ENCODE measurements around the gene IL34. TPM values are rescaled to one million over a fixed set of nuclear protein-coding genes. Genes with fewer than 3 reads are reported as not detected.

Gene IL34
- total and polyA plus RNA-seq, 3 experiments from 2014 or later: not detected

DNA sequence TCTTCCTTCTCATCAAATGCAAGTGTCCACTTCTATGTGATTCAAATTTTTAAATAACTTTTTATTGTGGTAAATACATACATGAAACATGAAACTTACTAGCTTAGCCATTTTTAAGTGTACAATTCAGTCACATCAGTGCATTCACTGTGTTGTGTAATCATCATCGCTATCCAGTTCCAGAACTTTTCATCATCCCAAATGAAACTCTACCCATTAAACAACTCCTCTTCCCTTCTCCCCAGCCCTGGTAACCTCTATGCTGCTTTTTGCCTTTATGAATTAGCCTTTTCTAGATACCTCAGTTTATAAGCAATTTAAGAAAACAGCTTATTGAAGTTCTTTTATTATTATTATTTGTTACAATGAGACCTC, 41.1 kb upstream of the IL34 start:
- no peaks in the 10 kb centered on the region for H3K9me3 Mint-ChIP-seq
- H3K27ac ChIP-seq (ENCODE audit: low read depth, low read length): no peak overlapping the region
- no peaks in the 10 kb centered on the region for H3K36me3 Mint-ChIP-seq
- no peaks in the 10 kb centered on the region for H3K27me3 ChIP-seq (ENCODE audit: insufficient read depth, low read length, poor library complexity, severe bottlenecking)
- DNase-seq: no peak
- no peak overlapping the region for H3K4me3 Mint-ChIP-seq
- H3K4me3 ChIP-seq (ENCODE audit: low read length): no peak overlapping the region
- H3K27me3 Mint-ChIP-seq: peaks cover 0 to under 1% of the 10 kb centered on the region in 2 donors
- no peaks in the 10 kb centered on the region for H3K4me1 Mint-ChIP-seq
- no peak overlapping the region for H3K27ac Mint-ChIP-seq
- no peaks in the 10 kb centered on the region for H3K36me3 ChIP-seq (ENCODE audit: insufficient read depth, low read length)
- ChIA-PET POLR2A (no interaction called here), CTCF (no interaction called here)
- no peaks in the 10 kb centered on the region for H3K9me3 ChIP-seq (ENCODE audit: low read length)
- no peaks in the 10 kb centered on the region for H3K4me1 ChIP-seq (ENCODE audit: insufficient read depth, low read length)

GRCh38 chr16:70608521-70608920, 37.8 kb upstream of the IL34 start:
- ChIA-PET CTCF (no interaction called here), POLR2A (no interaction called here)
- no peak overlapping the region for H3K4me3 ChIP-seq (ENCODE audit: low read length)
- no peak overlapping the region for H3K27ac ChIP-seq (ENCODE audit: low read depth, low read length)
- H3K36me3 ChIP-seq (ENCODE audit: insufficient read depth, low read length): no peaks in the 10 kb centered on the region
- H3K4me1 Mint-ChIP-seq: no peaks in the 10 kb centered on the region
- no peak for DNase-seq
- no peaks in the 10 kb centered on the region for H3K9me3 ChIP-seq (ENCODE audit: low read length)
- H3K4me1 ChIP-seq (ENCODE audit: insufficient read depth, low read length): no peaks in the 10 kb centered on the region
- no peak overlapping the region for H3K27ac Mint-ChIP-seq
- no peaks in the 10 kb centered on the region for H3K9me3 Mint-ChIP-seq
- H3K4me3 Mint-ChIP-seq: no peak overlapping the region
- H3K27me3 Mint-ChIP-seq: peaks cover 0 to 5% of the 10 kb centered on the region in 2 donors
- H3K36me3 Mint-ChIP-seq: no peaks in the 10 kb centered on the region
- no peaks in the 10 kb centered on the region for H3K27me3 ChIP-seq (ENCODE audit: insufficient read depth, low read length, poor library complexity, severe bottlenecking)

DNA sequence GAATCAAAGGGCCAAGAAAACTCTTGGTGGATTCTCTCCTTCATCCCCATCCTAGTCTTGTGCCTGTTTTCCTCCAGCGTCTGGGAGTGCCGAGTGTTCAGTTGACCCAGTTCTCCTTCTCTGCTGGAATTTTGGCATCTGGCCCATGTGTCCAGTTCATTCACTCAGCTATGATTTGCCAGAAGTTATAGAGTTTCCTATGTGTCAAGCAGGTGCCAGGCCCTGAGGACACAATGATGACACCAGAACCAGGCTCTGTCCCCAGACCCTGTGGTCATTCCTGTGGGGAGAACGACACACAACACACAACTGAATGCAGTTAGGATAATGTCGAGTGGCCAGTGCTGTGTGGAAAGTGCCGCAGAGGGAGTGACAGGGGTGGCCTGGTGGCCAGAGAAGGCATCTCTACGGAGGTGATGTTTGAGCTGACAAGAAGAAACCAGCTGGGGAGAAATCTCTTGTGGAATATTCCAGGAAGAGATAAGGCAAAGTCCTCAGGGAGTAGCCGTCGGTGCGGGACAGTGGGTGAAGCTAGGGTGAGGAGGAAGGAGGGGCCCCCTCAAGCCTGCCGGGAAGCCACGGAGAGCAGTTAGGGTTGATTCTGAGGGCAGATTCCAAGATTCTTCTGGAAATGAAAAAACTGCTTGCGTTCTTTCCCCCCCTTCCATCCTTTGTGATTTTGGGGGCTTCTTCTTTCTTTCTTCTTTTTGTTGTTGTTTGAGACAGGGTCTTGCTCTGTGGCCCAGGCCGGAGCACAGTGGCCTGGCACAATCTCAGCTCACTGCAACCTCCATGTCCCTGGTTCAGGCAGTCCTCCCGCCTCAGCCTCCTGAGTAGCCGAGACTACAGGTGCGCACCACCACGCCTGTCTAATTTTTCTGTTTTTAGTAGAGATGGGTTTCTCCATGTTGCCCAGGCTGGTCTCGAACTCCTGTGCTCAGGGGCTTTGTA, 35.8 kb upstream of the IL34 start:
- H3K36me3 ChIP-seq (ENCODE audit: insufficient read depth, low read length): no peaks in the 10 kb centered on the region
- H3K36me3 Mint-ChIP-seq: no peaks in the 10 kb centered on the region
- no peak overlapping the region for H3K4me3 ChIP-seq (ENCODE audit: low read length)
- ChIA-PET CTCF (no interaction called here), POLR2A (no interaction called here)
- no peaks in the 10 kb centered on the region for H3K4me1 Mint-ChIP-seq
- H3K27me3 ChIP-seq (ENCODE audit: insufficient read depth, low read length, poor library complexity, severe bottlenecking): no peaks in the 10 kb centered on the region
- H3K4me1 ChIP-seq (ENCODE audit: insufficient read depth, low read length): no peaks in the 10 kb centered on the region
- H3K9me3 ChIP-seq (ENCODE audit: low read length): no peaks in the 10 kb centered on the region
- H3K27ac ChIP-seq (ENCODE audit: low read depth, low read length): no peak overlapping the region
- H3K9me3 Mint-ChIP-seq: no peaks in the 10 kb centered on the region
- peaks cover 0 to 5% of the 10 kb centered on the region in 2 donors for H3K27me3 Mint-ChIP-seq
- H3K27ac Mint-ChIP-seq: peak overlapping the region in 1 of 8 donors; percentile 22
- DNase-seq: no peak
- no peak overlapping the region for H3K4me3 Mint-ChIP-seq

GRCh38 chr16:70611224-70611598, 35.1 kb upstream of the IL34 start:
- H3K27me3 Mint-ChIP-seq: peaks cover 0 to 5% of the 10 kb centered on the region in 2 donors
- CTCF ChIA-PET: no interaction called here
- POLR2A ChIA-PET: no interaction called here

DNA sequence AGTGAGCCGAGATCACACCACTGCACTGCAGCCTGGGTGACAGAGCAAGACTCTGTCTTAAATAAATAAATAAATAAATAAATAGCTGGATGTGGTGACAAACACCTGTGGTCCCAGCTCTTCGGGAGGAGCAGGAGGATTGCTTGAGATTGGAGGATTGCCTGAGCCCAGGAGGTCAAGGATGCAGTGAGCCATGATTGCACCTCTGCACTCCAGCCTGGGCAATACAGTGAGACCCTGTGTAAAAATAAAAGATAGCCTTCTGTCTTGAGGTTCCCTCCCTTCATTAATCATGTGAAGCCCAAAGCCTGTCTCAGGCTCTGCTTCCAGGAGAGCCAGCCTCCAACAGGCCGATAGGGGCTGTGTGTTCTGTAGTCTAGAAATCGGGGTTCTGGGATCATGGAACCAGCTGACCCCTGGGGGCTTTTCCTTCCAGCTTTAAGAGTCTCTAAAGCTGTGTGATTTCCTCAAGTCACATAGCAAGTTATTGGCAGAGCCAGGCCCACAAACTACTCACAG, 34.5 kb upstream of the IL34 start:
- Mint-ChIP-seq H3K27ac (no peak overlapping the region), H3K9me3 (no peaks in the 10 kb centered on the region), H3K27me3 (peaks cover 0 to 5% of the 10 kb centered on the region in 2 donors), H3K4me1 (no peaks in the 10 kb centered on the region), H3K4me3 (no peak overlapping the region), H3K36me3 (no peaks in the 10 kb centered on the region)
- Histone ChIP-seq H3K36me3 (ENCODE audit: insufficient read depth, low read length) (no peaks in the 10 kb centered on the region), H3K4me3 (ENCODE audit: low read length) (no peak overlapping the region), H3K27ac (ENCODE audit: low read depth, low read length) (no peak overlapping the region), H3K27me3 (ENCODE audit: insufficient read depth, low read length, poor library complexity, severe bottlenecking) (no peaks in the 10 kb centered on the region), H3K4me1 (ENCODE audit: insufficient read depth, low read length) (no peaks in the 10 kb centered on the region), H3K9me3 (ENCODE audit: low read length) (no peaks in the 10 kb centered on the region)
- CTCF ChIA-PET: no interaction called here
- DNase-seq: no peak
- POLR2A ChIA-PET: no interaction called here

More at GRCh38 chr16:70611224-70611598, 35.1 kb upstream of the IL34 start:
- H3K4me3 ChIP-seq (ENCODE audit: low read length): no peak overlapping the region
- H3K27ac Mint-ChIP-seq: no peak overlapping the region
- DNase-seq: no peak
- H3K27me3 ChIP-seq (ENCODE audit: insufficient read depth, low read length, poor library complexity, severe bottlenecking): no peaks in the 10 kb centered on the region
- no peaks in the 10 kb centered on the region for H3K4me1 ChIP-seq (ENCODE audit: insufficient read depth, low read length)
- no peaks in the 10 kb centered on the region for H3K36me3 Mint-ChIP-seq
- no peak overlapping the region for H3K27ac ChIP-seq (ENCODE audit: low read depth, low read length)
- H3K4me1 Mint-ChIP-seq: no peaks in the 10 kb centered on the region
- no peaks in the 10 kb centered on the region for H3K9me3 Mint-ChIP-seq
- no peaks in the 10 kb centered on the region for H3K36me3 ChIP-seq (ENCODE audit: insufficient read depth, low read length)
- H3K9me3 ChIP-seq (ENCODE audit: low read length): no peaks in the 10 kb centered on the region
- H3K4me3 Mint-ChIP-seq: no peak overlapping the region

- ChIA-PET POLR2A (no interaction called here), CTCF (no interaction called here)
- Mint-ChIP-seq H3K27me3 (peaks cover 0 to 5% of the 10 kb centered on the region in 2 donors), H3K27ac (no peak overlapping the region), H3K4me3 (no peak overlapping the region), H3K9me3 (no peaks in the 10 kb centered on the region), H3K4me1 (no peaks in the 10 kb centered on the region), H3K36me3 (no peaks in the 10 kb centered on the region)
- Histone ChIP-seq H3K4me3 (ENCODE audit: low read length) (no peak overlapping the region), H3K36me3 (ENCODE audit: insufficient read depth, low read length) (no peaks in the 10 kb centered on the region), H3K9me3 (ENCODE audit: low read length) (no peaks in the 10 kb centered on the region), H3K27me3 (ENCODE audit: insufficient read depth, low read length, poor library complexity, severe bottlenecking) (no peaks in the 10 kb centered on the region), H3K4me1 (ENCODE audit: insufficient read depth, low read length) (no peaks in the 10 kb centered on the region), H3K27ac (ENCODE audit: low read depth, low read length) (no peak overlapping the region)
- DNase-seq: no peak
Observed at GRCh38 chr16:70612931-70613330, 33.4 kb upstream of the IL34 start.

DNA sequence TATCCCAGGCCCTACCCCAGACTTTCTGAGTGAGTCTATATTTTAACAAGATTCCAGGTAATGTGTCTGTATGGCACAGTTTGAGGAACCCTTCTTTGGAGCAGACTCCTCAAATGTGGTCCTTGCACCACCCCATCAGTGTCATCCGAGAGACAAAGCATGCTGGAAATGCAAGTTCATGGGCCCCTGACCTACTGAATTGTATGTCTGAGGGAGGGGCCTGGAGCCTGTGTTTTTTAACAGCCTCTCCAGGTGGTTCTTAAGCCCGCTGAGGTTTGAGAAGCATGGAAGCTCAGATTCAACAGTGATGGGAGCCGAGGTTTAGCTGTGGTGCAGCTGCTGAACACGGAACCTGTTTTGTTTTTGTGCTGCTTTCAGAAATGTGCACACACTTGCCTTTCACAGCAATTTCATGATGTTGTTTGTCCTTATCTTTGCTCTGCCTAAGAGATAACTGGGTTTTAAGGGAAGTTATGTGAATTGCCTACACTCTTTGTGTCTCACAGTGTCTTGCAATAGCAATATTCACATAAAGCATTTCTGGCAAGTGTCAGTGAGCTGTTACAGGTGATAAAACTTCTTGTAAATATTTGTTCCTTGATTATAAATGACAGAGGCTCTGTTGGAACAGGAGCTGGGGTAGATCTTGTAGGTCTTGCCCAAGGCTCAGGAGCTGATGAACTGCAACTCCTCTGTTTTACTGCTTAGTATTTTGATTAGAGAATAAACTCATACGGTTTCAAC, 32.0 kb upstream of the IL34 start:
- DNase-seq: no peak
- no peaks in the 10 kb centered on the region for H3K4me1 Mint-ChIP-seq
- no peaks in the 10 kb centered on the region for H3K9me3 Mint-ChIP-seq
- ChIA-PET POLR2A (no interaction called here), CTCF (no interaction called here)
- H3K27ac ChIP-seq (ENCODE audit: low read depth, low read length): no peak overlapping the region
- no peak overlapping the region for H3K4me3 ChIP-seq (ENCODE audit: low read length)
- H3K36me3 ChIP-seq (ENCODE audit: insufficient read depth, low read length): no peaks in the 10 kb centered on the region
- H3K27me3 ChIP-seq (ENCODE audit: insufficient read depth, low read length, poor library complexity, severe bottlenecking): no peaks in the 10 kb centered on the region
- no peak overlapping the region for H3K27ac Mint-ChIP-seq
- H3K27me3 Mint-ChIP-seq: peaks cover 0 to 5% of the 10 kb centered on the region in 2 donors
- H3K4me3 Mint-ChIP-seq: no peak overlapping the region
- no peaks in the 10 kb centered on the region for H3K4me1 ChIP-seq (ENCODE audit: insufficient read depth, low read length)
- H3K9me3 ChIP-seq (ENCODE audit: low read length): no peaks in the 10 kb centered on the region
- H3K36me3 Mint-ChIP-seq: no peaks in the 10 kb centered on the region

GRCh38 chr16:70615945-70616344, 30.4 kb upstream of the IL34 start:
- Histone ChIP-seq H3K27me3 (ENCODE audit: insufficient read depth, low read length, poor library complexity, severe bottlenecking) (no peaks in the 10 kb centered on the region), H3K36me3 (ENCODE audit: insufficient read depth, low read length) (no peaks in the 10 kb centered on the region), H3K27ac (ENCODE audit: low read depth, low read length) (no peak overlapping the region), H3K4me3 (ENCODE audit: low read length) (no peak overlapping the region), H3K9me3 (ENCODE audit: low read length) (no peaks in the 10 kb centered on the region), H3K4me1 (ENCODE audit: insufficient read depth, low read length) (no peaks in the 10 kb centered on the region)
- H3K36me3 Mint-ChIP-seq: no peaks in the 10 kb centered on the region
- ChIA-PET POLR2A (no interaction called here), CTCF (no interaction called here)
- no peaks in the 10 kb centered on the region for H3K9me3 Mint-ChIP-seq
- no peak overlapping the region for H3K27ac Mint-ChIP-seq
- peaks cover 0 to 3% of the 10 kb centered on the region in 2 donors for H3K27me3 Mint-ChIP-seq
- no peaks in the 10 kb centered on the region for H3K4me1 Mint-ChIP-seq
- no peak overlapping the region for H3K4me3 Mint-ChIP-seq
- no peak for DNase-seq

Data from CD8-positive, alpha-beta memory T cell (primary cell).